ENCODE results near the gene RAB3GAP2. TPM values are rescaled to one million over a fixed set of nuclear protein-coding genes. Genes with fewer than 3 reads are reported as not detected.

Gene RAB3GAP2
- polyA plus RNA-seq, 6 donors from 2014 or later: 21.3 to 39.5 (median 24.6) TPM

DNA sequence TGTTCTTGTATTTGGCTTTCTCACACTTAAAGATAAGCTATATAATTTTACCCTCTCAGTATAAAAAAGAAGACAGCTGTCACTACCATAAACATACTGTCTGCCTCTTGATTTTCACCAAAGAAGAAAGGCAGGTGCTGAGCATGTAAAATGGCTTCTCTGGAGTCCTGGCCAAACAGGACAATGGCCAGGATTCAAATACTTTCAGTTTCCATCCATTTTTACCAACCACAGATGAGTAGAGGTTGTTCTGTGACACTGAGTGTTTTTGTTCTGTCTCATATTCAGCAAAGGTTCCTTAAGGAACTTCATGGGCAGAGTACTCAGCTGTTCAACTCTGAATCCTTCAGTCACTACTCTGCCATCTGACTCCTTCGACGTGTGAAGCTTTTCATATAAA, 29.4 kb upstream of the RAB3GAP2 start:
- peaks cover 10 to 35% (median 15%) of the 10 kb centered on the region in 3 donors for H3K27me3 Mint-ChIP-seq
- no peaks in the 10 kb centered on the region for H3K36me3 Mint-ChIP-seq
- H3K9me3 Mint-ChIP-seq: peaks cover 0 to 12% (median 7%) of the 10 kb centered on the region in 7 donors
- no peak for ATAC-seq (ENCODE audit: low read depth in 2 of 2)
- DNase-seq: no peak
- H3K4me1 Mint-ChIP-seq: no peaks in the 10 kb centered on the region
- no peak overlapping the region for H3K4me3 Mint-ChIP-seq
- H3K27ac Mint-ChIP-seq: no peak overlapping the region

DNA sequence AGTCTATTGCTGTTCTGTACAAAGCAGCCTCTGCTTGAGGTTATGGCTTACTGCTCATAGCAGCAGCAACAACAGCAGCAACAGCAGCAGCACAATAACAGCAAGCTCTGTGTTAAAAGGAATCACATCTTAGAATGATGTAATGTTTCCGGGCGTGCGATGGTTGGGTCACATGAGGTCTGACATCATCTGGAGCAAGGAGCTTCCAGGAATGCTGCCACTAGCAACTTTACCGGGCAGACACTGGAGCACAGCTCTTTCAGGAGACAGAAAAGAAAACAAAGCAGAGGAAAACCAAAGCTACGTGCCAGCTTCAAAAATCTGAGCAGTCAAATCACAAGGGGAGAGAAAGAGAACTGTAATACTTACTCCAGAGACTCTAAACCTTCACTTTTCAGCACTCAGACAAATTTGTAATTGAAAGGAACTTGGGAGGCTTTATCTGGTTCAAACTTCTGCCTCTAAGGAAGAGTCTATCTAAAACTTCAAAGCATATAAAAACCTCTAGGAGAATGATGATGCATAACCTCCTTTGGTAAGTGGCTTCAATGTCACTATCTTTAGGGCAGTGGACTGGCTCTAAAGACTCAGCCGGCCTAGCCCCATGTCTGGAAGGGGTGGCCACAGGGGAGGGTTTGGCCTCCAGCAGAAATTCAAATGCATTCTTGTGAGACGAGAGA, 28.3 kb upstream of the RAB3GAP2 start:
- Mint-ChIP-seq H3K4me3 (no peak overlapping the region), H3K36me3 (no peaks in the 10 kb centered on the region), H3K27ac (no peak overlapping the region), H3K27me3 (peaks cover 18 to 43% (median 21%) of the 10 kb centered on the region in 3 donors), H3K4me1 (no peaks in the 10 kb centered on the region), H3K9me3 (peaks cover 0 to 12% (median 5%) of the 10 kb centered on the region in 7 donors)
- DNase-seq (no peak), ATAC-seq (ENCODE audit: low read depth in 2 of 2) (no peak)

DNA sequence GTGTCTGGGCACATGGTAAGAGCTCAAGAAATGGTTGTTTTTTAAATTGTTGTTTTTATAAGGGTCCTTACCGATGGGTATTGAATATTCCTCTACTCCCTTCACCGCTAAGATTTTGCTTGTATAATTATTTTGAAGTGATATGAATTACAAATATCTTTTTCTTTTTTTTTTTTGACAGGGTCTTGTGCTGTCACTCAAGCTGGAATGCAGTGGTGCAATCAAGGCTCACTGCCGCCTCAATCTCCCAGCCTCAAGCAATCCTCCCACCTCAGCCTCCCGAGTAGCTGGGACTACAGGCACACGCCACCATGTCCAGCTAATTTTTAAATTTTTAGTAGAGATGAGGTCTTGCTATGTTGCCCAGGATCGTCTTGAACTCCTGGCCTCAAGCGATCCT, 27.1 kb upstream of the RAB3GAP2 start:
- ATAC-seq (ENCODE audit: low read depth in 2 of 2): no peak
- no peak for DNase-seq
- H3K27me3 Mint-ChIP-seq: peaks cover 21 to 43% (median 25%) of the 10 kb centered on the region in 3 donors

DNA sequence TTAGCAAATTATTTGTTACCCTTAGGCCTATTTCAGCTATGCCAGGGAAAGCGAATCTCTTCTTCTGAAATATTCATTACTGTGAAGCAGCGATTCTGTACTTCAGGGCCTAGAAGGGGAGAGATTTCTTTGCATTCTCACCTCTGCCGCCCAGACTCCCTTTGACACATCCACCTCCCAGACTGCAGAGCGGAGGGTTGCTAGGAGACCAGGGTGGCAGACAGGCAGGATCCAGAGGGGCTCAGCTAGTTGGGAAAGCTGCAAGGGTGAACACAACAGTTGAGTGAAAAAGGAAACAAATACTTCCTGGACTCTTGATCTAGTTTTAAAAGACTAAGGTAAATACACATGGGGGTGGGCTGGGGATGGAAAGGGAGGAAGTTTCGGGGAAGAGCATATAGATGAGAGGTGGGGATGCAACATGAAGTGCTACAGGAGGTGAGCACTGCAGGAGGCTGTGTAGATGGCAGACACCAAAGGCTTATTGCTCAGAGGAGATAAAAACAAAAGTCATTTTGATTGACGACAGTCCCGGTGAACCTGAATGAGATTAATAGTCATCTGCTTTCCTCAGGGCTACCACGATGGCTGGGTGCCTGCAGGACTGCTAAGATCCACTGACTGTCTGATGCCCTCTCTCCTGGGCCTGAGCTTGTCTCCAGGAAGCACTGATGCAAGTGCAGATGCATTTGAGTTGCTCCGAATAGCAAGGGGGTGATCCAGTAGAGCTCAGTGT, 26.4 kb upstream of the RAB3GAP2 start:
- Mint-ChIP-seq H3K36me3 (no peaks in the 10 kb centered on the region), H3K9me3 (peaks cover 0 to under 1% (median 0%) of the 10 kb centered on the region in 7 donors), H3K4me3 (peak overlapping the region in 1 of 8 donors; percentile 11), H3K4me1 (no peaks in the 10 kb centered on the region), H3K27ac (no peak overlapping the region), H3K27me3 (peaks cover 21 to 42% (median 25%) of the 10 kb centered on the region in 3 donors)
- ATAC-seq (ENCODE audit: low read depth in 2 of 2): no peak
- DNase-seq: no peak

More for the DNA sequence above, 27.1 kb upstream of the RAB3GAP2 start:
- no peaks in the 10 kb centered on the region for H3K4me1 Mint-ChIP-seq
- H3K36me3 Mint-ChIP-seq: no peaks in the 10 kb centered on the region
- peaks cover 0 to 5% (median 0%) of the 10 kb centered on the region in 7 donors for H3K9me3 Mint-ChIP-seq
- H3K27ac Mint-ChIP-seq: no peak overlapping the region
- H3K4me3 Mint-ChIP-seq: no peak overlapping the region

DNA sequence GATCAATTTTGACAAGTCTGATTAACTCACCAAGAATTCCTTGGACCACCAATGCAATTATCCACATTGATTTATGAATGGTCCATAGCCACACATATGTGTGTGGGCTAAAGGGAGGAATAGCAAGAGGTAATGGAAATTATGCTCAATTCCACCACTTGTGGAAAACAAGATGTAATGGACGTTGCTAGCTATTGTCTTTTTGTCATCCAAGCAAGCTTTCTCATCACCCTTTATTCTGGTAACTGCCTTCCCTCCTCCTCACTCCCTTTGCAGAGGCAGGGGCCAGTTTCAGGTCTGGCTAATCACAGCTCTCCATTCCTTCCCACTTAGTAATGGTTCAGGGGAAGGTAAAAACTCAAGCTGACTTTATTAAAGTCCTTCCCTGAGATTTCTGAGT, 24.7 kb upstream of the RAB3GAP2 start:
- Mint-ChIP-seq H3K4me3 (no peak overlapping the region), H3K27ac (no peak overlapping the region), H3K36me3 (no peaks in the 10 kb centered on the region), H3K9me3 (no peaks in the 10 kb centered on the region), H3K4me1 (no peaks in the 10 kb centered on the region), H3K27me3 (peaks cover 21 to 51% (median 38%) of the 10 kb centered on the region in 3 donors)
- ATAC-seq (ENCODE audit: low read depth in 2 of 2) (no peak), DNase-seq (no peak)

DNA sequence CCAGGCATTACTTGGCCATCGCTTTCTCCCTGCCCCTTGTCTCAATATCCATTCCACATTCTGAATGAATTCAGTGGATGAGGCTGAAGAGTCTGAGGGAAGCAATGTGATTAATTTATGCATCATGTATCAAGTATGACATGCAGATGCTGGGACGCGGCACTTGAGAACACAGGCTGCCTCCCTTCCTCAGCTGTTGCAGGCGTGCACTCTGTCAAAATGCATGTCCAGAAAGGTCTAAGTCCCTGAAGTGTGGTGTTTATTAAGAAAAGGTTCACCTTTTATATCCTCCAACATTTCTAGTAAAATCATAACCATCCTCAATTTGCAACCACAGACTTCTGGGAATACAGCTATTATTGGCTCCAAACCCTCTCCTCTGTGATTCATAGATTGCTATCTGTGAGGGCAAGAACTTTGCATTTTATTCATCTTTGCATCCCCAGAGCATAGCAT, 22.6 kb upstream of the RAB3GAP2 start:
- peaks cover 0 to 2% (median 0%) of the 10 kb centered on the region in 7 donors for H3K9me3 Mint-ChIP-seq

DNA sequence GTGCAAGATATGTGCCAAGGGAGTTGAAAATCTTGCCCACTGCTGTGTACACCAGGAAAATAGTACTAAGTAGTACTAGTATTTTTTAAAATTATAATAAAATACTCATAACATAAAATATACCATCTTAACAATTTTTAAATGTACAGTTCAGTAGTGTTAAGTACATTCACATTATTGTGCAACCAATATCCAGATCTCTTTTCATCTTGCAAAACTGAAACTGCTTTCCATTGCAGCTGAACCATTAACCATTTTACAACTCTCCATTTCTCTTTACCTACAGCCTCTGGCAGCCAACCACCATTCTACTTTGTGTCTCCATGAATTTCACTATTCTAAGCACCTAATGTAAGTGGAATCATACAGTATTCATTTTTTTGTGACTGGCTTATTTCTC, 19.3 kb upstream of the RAB3GAP2 start:
- Mint-ChIP-seq H3K4me3 (no peak overlapping the region), H3K36me3 (no peaks in the 10 kb centered on the region), H3K4me1 (no peaks in the 10 kb centered on the region), H3K27ac (no peak overlapping the region), H3K9me3 (peaks cover 0 to 2% (median 0%) of the 10 kb centered on the region in 7 donors), H3K27me3 (peaks cover 21 to 51% (median 42%) of the 10 kb centered on the region in 3 donors)
- no peak for ATAC-seq (ENCODE audit: low read depth in 2 of 2)
- DNase-seq: no peak

More for the DNA sequence above, 22.6 kb upstream of the RAB3GAP2 start:
- Mint-ChIP-seq H3K4me1 (no peaks in the 10 kb centered on the region), H3K4me3 (no peak overlapping the region), H3K36me3 (no peaks in the 10 kb centered on the region), H3K27me3 (peaks cover 17 to 52% (median 41%) of the 10 kb centered on the region in 3 donors), H3K27ac (no peak overlapping the region)
- DNase-seq (no peak), ATAC-seq (ENCODE audit: low read depth in 2 of 2) (no peak)

DNA sequence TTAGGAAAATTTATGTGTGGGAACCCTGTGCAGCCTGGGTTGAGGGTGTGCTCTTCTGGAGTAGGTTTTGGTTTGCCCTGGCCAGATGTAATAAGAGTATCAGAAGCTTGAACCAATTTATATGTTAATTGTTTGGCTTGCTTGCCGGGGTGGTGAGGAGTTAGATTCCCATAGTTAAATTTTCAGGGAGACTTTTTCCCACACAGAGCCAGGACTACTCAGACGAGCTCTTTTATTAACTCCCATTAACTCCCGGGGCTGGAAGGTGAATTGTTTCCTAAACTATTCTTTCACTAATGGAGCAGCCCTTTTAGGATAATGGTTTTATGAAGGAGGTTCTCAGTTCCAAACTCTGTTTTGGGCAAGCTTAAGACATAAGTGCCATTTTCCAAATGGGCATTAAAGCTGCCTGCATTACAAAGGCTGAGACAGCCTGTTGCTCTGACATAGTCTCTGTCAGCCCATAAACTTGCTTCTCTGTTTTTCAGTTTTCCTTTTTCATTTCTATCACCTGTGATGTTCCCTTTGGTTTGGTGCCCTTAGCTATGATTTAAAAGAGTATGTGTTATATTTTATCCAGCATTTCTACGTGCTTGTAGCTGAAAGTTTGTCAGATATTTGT, 18.0 kb upstream of the RAB3GAP2 start:
- Mint-ChIP-seq H3K27me3 (peaks cover 15 to 43% (median 33%) of the 10 kb centered on the region in 3 donors), H3K4me1 (no peaks in the 10 kb centered on the region), H3K9me3 (peaks cover 0 to 2% (median 0%) of the 10 kb centered on the region in 7 donors), H3K36me3 (no peaks in the 10 kb centered on the region), H3K4me3 (no peak overlapping the region), H3K27ac (peak overlapping the region in 1 of 6 donors; percentile 12)
- ATAC-seq (ENCODE audit: low read depth in 2 of 2) (no peak), DNase-seq (no peak)

DNA sequence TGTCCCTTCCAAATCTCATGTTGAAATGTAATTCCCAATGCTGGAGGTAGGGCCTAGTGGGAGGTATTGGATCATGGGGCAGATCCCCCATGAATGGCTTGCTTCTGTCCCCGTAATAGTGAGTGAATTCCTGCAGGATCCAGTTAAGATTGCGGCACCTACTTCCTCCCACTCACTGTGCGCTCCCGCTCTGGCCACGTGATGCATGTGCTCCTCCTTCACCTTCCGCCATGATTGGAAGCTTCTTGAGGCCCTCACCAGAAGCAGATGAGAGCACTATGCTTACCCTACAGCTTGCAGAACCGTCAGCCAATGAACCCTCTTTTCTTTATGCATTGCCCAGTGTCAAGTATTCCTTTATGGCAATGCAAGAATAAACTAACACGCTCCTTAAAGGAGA, 14.9 kb upstream of the RAB3GAP2 start:
- H3K4me3 Mint-ChIP-seq: no peak overlapping the region
- H3K36me3 Mint-ChIP-seq: no peaks in the 10 kb centered on the region
- H3K27me3 Mint-ChIP-seq: peaks cover 8 to 17% (median 10%) of the 10 kb centered on the region in 3 donors
- no peak for DNase-seq
- no peaks in the 10 kb centered on the region for H3K4me1 Mint-ChIP-seq
- ATAC-seq (ENCODE audit: low read depth in 2 of 2): no peak
- no peak overlapping the region for H3K27ac Mint-ChIP-seq
- H3K9me3 Mint-ChIP-seq: peaks cover 0 to 2% (median 0%) of the 10 kb centered on the region in 7 donors

DNA sequence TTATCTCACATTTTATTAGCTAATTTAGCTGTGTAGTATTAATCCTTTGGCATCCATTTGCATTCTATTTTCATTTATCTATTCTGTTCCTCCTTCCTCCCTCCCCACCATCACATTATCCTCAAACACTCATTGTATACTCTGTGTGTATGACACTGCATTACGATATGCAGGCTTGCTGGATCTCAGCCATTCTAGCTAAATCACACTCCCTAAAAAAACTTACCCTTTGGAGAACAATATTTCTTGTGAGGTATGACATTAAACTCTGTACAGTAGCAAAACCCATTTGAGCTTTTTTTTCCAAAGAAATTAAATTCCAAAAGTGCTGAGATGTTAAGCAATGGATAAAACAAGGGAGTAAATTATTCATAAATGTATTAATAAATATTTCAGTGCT, 11.4 kb upstream of the RAB3GAP2 start:
- Mint-ChIP-seq H3K27ac (no peak overlapping the region), H3K4me3 (no peak overlapping the region), H3K9me3 (no peaks in the 10 kb centered on the region), H3K4me1 (no peaks in the 10 kb centered on the region), H3K36me3 (no peaks in the 10 kb centered on the region), H3K27me3 (peaks cover 0 to 10% (median 5%) of the 10 kb centered on the region in 3 donors)
- ATAC-seq (ENCODE audit: low read depth in 2 of 2) (no peak), DNase-seq (no peak)

DNA sequence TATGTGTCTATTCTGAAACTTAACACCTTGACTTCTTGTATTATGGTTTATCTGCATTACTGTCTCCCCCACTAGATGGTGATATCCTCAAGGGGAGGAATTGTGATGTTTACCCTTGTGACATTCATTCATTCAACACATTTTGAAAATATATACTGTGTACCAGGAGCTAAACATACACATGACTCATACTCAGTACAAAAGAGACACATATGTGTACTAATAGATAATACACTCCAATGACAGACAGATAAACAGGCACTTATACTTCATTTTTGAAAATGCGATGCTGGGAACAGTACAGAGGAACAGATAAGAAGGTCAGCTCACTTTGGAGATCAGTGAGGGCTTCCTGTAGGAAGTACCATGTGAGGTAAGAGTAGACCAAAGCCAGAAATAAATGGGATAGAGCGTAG, 8.9 kb upstream of the RAB3GAP2 start:
- H3K9me3 Mint-ChIP-seq: no peaks in the 10 kb centered on the region
- H3K4me1 Mint-ChIP-seq: no peaks in the 10 kb centered on the region
- DNase-seq: no peak
- no peaks in the 10 kb centered on the region for H3K36me3 Mint-ChIP-seq
- H3K27ac Mint-ChIP-seq: no peak overlapping the region
- peaks cover 6 to 16% (median 6%) of the 10 kb centered on the region in 3 donors for H3K27me3 Mint-ChIP-seq
- no peak overlapping the region for H3K4me3 Mint-ChIP-seq
- no peak for ATAC-seq (ENCODE audit: low read depth in 2 of 2)

DNA sequence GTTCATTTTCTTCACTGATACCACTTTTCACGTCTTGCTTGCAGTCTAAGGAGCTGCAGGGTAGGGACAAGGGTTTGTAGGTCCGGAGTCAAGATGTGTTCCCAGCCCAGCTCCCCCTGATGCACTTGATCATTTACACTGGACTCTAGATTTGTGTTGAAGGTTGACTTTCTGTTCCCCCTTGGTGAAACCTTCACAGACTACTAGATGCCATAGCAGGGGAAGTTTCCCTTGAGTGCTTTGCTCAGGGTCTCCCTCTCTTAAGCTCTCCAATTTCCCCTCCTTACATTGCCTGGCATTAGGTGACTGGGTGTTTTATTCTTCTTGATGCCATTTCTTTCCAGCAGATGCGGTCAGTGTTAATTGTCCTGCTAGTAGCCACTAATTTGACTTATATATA, 8.0 kb upstream of the RAB3GAP2 start:
- H3K36me3 Mint-ChIP-seq: no peaks in the 10 kb centered on the region

DNA sequence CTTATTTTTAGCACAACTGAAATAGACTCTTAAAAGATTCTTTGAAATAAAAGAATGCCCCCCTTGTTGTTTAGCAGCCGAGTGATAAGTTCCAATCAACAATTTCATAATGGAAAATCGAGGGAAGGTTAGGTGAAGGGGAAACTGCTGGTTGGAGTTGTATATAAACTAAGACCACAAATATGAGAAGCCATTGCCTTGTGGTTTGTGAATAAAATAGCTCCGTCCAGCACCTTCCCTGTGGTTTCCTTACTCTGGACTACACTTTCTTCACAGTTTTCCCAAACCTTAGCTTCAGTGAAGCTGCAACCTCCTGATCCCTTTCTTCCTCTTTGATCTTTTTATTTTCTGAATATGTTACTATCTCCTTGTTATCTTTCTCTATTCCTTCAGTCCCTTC, 6.7 kb upstream of the RAB3GAP2 start:
- H3K27ac Mint-ChIP-seq: no peak overlapping the region
- H3K36me3 Mint-ChIP-seq: no peaks in the 10 kb centered on the region
- no peaks in the 10 kb centered on the region for H3K9me3 Mint-ChIP-seq
- peaks cover 10 to 31% (median 16%) of the 10 kb centered on the region in 3 donors for H3K27me3 Mint-ChIP-seq
- no peak for ATAC-seq (ENCODE audit: low read depth in 2 of 2)
- DNase-seq: no peak
- H3K4me3 Mint-ChIP-seq: no peak overlapping the region
- no peaks in the 10 kb centered on the region for H3K4me1 Mint-ChIP-seq

More for the DNA sequence above, 8.0 kb upstream of the RAB3GAP2 start:
- H3K9me3 Mint-ChIP-seq: no peaks in the 10 kb centered on the region
- no peak overlapping the region for H3K4me3 Mint-ChIP-seq
- ATAC-seq (ENCODE audit: low read depth in 2 of 2) (no peak), DNase-seq (no peak)
- no peak overlapping the region for H3K27ac Mint-ChIP-seq
- H3K4me1 Mint-ChIP-seq: no peaks in the 10 kb centered on the region
- peaks cover 8 to 23% (median 10%) of the 10 kb centered on the region in 3 donors for H3K27me3 Mint-ChIP-seq

Data from naive B cell (primary cell).